ENCODE measurements around the gene TUBA1C.
A peak's percentile ranks its signal among the peaks of the same experiment; 100 is the strongest.
"Not testable (repeated sequence)": the region's sequence is repeated elsewhere in the genome, so short reads cannot be mapped to it uniquely, and the experiment has no call there.

Gene TUBA1C

GRCh38 chr12:49264873-49265792 lies at the start of gene TUBA1C:
TSS of gene TUBA1C (plus strand) at chr12:49265082. CDS start at chr12:49265182, 100 bp downstream.
- peak; percentile 94 for DNase-seq

- DNase-seq, result no peak
Measured at GRCh38 chr12:49219417-49220026, 45.4 kb upstream of the TUBA1C start.

- no peak for DNase-seq
Measured at GRCh38 chr12:49220972-49221371, 43.9 kb upstream of the TUBA1C start.

GRCh38 chr12:49223122-49223521 lies 41.8 kb upstream of the TUBA1C start:
- DNase-seq, result no peak

- no peak for DNase-seq
Measured at GRCh38 chr12:49223590-49224369, 41.1 kb upstream of the TUBA1C start.

- DNase-seq, result no peak
Measured at GRCh38 chr12:49225576-49226166, 39.2 kb upstream of the TUBA1C start.

GRCh38 chr12:49227713-49228112 lies 37.2 kb upstream of the TUBA1C start:
- no peak for DNase-seq

GRCh38 chr12:49228653-49229052 lies 36.2 kb upstream of the TUBA1C start:
- no peak for DNase-seq

GRCh38 chr12:49230176-49230804 lies 34.6 kb upstream of the TUBA1C start:
- DNase-seq, result no peak

GRCh38 chr12:49230805-49231194 lies 34.1 kb upstream of the TUBA1C start:
- DNase-seq, result no peak

- peak; percentile 52 for DNase-seq
Measured at GRCh38 chr12:49231878-49232655, 32.8 kb upstream of the TUBA1C start.

GRCh38 chr12:49232940-49233841 lies 31.7 kb upstream of the TUBA1C start:
- peak; percentile 59 for DNase-seq

- DNase-seq, result no peak
Measured at GRCh38 chr12:49233842-49234526, 30.9 kb upstream of the TUBA1C start.

GRCh38 chr12:49236423-49236822 lies 28.5 kb upstream of the TUBA1C start:
- DNase-seq, result no peak

GRCh38 chr12:49243631-49244030 lies 21.3 kb upstream of the TUBA1C start:
- DNase-seq, result no peak

GRCh38 chr12:49244176-49244575 lies 20.7 kb upstream of the TUBA1C start:
- no peak for DNase-seq

- no peak for DNase-seq
Measured at GRCh38 chr12:49251357-49251756, 13.5 kb upstream of the TUBA1C start.

- no peak for DNase-seq
Measured at GRCh38 chr12:49253033-49253623, 11.8 kb upstream of the TUBA1C start.

GRCh38 chr12:49255456-49255855 lies 9.4 kb upstream of the TUBA1C start:
- not testable (repeated sequence) for DNase-seq
